ENCODE data around the gene PIP5K1C.

The PIP5K1C gene

GRCh38 chr19:3644351-3645066, 55.8 kb downstream of the PIP5K1C start:
- H3K4me3 ChIP-seq (ENCODE audit: low read depth, low read length) = no peak overlapping the region
- DNase-seq (ENCODE audit: low read depth, low spot score) = peak; percentile 10
- in situ Hi-C loops (cut with HindIII; ENCODE audit: low sequenced_read_pairs) = no loop called here
- TF ChIP-seq CTCF (IDR thresholded peaks at IDR 0.05; ENCODE audit: low read depth, low read length) = no peak

GRCh38 chr19:3643674-3644313, 56.5 kb downstream of the PIP5K1C start:
- in situ Hi-C loops (cut with HindIII; ENCODE audit: low sequenced_read_pairs) = no loop called here
- DNase-seq (ENCODE audit: low read depth, low spot score) = no peak
- TF ChIP-seq CTCF (IDR thresholded peaks at IDR 0.05; ENCODE audit: low read depth, low read length) = no peak
- no peak overlapping the region for H3K4me3 ChIP-seq (ENCODE audit: low read depth, low read length)

DNA sequence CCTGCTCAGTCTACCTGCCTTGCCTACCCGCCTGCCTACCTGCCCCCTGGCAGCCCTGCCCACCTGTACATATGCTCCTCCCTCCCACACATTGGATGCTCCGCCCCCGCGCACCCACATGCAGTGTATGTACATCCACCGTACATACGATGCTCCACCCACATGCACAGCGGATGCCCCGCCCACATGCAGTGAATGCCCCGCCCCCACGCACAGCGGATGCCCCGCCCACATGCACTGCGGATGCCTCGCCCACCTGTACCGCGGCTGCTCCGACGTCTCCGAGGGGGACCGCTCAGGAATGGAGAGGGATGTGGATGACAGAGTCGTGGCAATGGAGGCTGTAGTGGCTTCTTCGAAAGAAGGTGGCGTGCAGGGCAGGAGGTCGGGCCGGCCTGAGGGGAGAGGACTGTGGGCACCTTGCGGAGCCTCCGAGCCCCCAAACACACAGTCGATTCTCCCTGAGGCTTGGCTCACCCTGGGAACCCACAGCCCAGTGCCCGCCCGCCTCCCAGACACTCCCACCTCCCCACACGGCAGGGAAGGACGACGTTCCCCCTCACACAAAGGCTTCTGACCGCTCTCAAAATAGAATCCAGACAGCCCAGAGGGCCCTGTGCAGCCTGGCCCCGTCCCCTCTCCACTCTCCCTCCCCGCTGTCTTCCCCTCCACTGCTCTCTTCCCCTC, 57.1 kb downstream of the PIP5K1C start:
- no peak overlapping the region for H3K4me3 ChIP-seq (ENCODE audit: low read depth, low read length)
- in situ Hi-C loops (cut with HindIII; ENCODE audit: low sequenced_read_pairs) = no loop called here
- TF ChIP-seq CTCF (IDR thresholded peaks at IDR 0.05; ENCODE audit: low read depth, low read length) = no peak

DNA sequence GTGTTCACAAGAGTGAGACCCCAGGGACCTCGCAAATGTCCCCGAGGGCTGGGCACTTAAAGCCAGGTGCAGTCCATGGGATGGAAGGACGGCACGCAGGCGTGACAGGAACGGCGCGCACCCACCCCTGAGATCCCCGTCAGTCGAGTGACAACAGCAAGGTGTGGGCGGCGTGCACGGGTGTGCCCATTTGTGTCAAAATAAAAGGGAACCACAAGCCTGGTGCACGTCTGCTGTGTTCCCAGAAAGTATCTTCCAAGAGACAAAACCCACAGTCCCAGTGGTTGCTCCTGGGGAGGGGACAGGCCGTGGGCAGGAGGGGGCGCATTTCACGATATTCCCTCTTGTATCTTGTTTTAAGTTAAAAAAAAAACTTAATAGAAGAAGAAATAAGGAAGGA, 58.0 kb downstream of the PIP5K1C start:
- TF ChIP-seq CTCF (IDR thresholded peaks at IDR 0.05; ENCODE audit: low read depth, low read length) = no peak
- no peak overlapping the region for H3K4me3 ChIP-seq (ENCODE audit: low read depth, low read length)
- no peak for DNase-seq (ENCODE audit: low read depth, low spot score)
- in situ Hi-C loops (cut with HindIII; ENCODE audit: low sequenced_read_pairs) = no loop called here

More for the DNA sequence above, 57.1 kb downstream of the PIP5K1C start:
- no peak for DNase-seq (ENCODE audit: low read depth, low spot score)

DNA sequence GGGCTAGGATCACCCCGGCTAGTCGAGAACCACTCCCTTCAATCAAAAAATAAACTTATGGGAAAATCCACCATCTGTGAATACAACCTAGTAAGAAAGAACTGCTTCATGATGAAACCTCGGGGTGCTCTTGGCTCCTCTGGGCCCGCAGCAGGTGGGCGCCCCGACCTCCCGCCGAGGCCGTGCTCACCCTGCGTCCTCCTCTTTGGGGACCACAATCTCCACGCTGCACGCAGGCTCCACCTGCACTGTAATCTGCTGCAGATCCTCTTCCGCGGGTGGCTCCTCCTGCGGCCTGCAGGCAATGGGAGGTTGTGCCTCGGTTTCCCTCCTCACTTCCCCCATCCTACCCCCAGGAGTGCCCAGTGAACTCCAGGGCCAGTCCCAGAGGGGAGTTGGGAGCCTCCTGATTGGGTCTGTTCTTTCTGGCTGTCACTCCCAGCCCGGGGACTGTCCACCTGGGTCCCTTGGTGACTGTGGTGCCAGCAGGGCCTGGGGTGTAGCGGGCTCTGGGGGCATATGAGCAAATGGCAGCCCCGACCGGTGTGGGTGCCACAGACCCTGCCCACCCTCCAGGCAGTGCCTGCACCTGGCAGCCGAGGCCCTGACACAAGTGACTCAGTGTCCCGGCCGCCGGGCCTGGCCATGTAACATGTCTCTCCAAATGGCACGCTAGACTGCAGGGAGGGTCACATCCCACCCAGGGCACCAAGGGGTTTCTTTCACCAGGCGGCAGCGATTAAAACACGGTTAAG, 58.6 kb downstream of the PIP5K1C start:
- in situ Hi-C loops (cut with HindIII; ENCODE audit: low sequenced_read_pairs) = no loop called here
- no peak for DNase-seq (ENCODE audit: low read depth, low spot score)
- TF ChIP-seq CTCF (IDR thresholded peaks at IDR 0.05; ENCODE audit: low read depth, low read length) = no peak
- H3K4me3 ChIP-seq (ENCODE audit: low read depth, low read length) = no peak overlapping the region

DNA sequence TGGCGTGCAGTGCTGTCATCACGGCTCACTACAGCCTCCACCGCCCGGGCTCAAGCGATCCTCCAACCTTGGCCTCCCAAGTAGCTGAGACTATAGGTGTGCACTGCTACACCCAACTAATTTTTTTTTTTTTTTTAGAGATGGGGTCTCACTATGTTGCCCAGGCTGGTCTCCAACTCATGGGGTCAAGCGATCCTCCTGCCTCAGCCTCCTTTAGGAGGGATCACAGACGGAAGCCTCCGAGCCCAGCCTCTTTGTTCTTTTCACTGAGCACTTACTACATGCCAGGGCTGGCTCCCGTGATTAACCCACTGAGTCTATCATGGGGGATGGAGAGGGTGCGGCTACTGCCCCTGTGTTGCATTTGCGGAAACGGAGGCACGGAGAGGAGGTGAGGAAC, 60.8 kb downstream of the PIP5K1C start:
- no peak for TF ChIP-seq CTCF (IDR thresholded peaks at IDR 0.05; ENCODE audit: low read depth, low read length)
- in situ Hi-C loops (cut with HindIII; ENCODE audit: low sequenced_read_pairs) = no loop called here
- no peak overlapping the region for H3K4me3 ChIP-seq (ENCODE audit: low read depth, low read length)
- DNase-seq (ENCODE audit: low read depth, low spot score) = no peak
